Breast epithelium (tissue), 4 donors: ENCODE measurements around the gene SLC39A1. TPM values are rescaled to one million over a fixed set of nuclear protein-coding genes. Genes with fewer than 3 reads are reported as not detected.

Experiments
- DNase-seq, 2 donors: peaks; one replicate each; pipeline ENCODE4 v3.0.0-alpha.2; 2019; ENCODE audit warnings: low spot score in 2 of 2
- H3K27ac ChIP-seq, 2 donors: fragments of 200-600 bp; sonication (generic) in 1 of 2; one replicate each; pipeline ENCODE4 v1.5.1; 2016 to 2019; ENCODE audit warnings: mild to moderate bottlenecking in 1 of 2
- H3K27me3 ChIP-seq, 2 donors: fragments of 200-600 bp; sonication (generic) in 1 of 2; one replicate each; pipeline versions ENCODE4 v1.5.1 to v1.6.0; 2017 to 2019; ENCODE audit warnings: control low read depth in 1 of 2, mild to moderate bottlenecking in 1 of 2
- H3K36me3 ChIP-seq: fragments of 200-600 bp; one replicate; pipeline ENCODE4 v1.5.1; 2019
- H3K4me1 ChIP-seq, 2 donors: fragments of 200-600 bp; sonication (generic); one replicate each; pipeline ENCODE4 v1.5.1; 2016 to 2019; ENCODE audit warnings: control low read depth in 1 of 2
- H3K4me3 ChIP-seq, 3 donors: fragments of 200-600 bp; sonication (generic); 1 replicate in 2 of 3; 2 replicates in 1 of 3; pipeline ENCODE4 v1.5.1; 2016 to 2019; ENCODE audit warnings: mild to moderate bottlenecking in 3 of 3, moderate library complexity in 2 of 3
- H3K9me3 ChIP-seq, 2 donors: fragments of 200-600 bp; sonication (generic) in 1 of 2; one replicate each; pipeline ENCODE4 v1.5.1; 2016 to 2019; ENCODE audit warnings: control low read depth in 1 of 2
- CTCF ChIP-seq, 3 donors: fragments of 450-650 bp; IDR thresholded peaks; one replicate each; pipeline ENCODE4 v1.5.1; 2016 to 2017; ENCODE audit warnings: antibody characterized with exemption in 3 of 3, mild to moderate bottlenecking in 3 of 3, moderate library complexity in 3 of 3
- POLR2A ChIP-seq: fragments of 450-650 bp; IDR thresholded peaks from one replicate; pipeline ENCODE4 v1.6.1; 2016; ENCODE audit warnings: antibody characterized with exemption, mild to moderate bottlenecking, moderate library complexity
- POLR2AphosphoS5 ChIP-seq, 3 donors: sonication (generic); formaldehyde crosslinking; IDR thresholded peaks; one replicate each; pipeline ENCODE4 v1.6.1; 2017; ENCODE audit warnings: antibody characterized with exemption in 3 of 3
- intact Hi-C: fragments of 100-400 bp; cut with DNase I; formaldehyde crosslinking; loops from one replicate; pipeline ENCODE4 v1.15.1; 2023; ENCODE audit warnings: low total_unique reads
- total RNA-seq, 3 donors: library from RNA; depleted of rRNA; stranded (reverse); fragments of >200 nt; gene quantifications; one replicate each; pipeline ENCODE4 v1.1.0, GENCODE V29; 2016

Gene SLC39A1
- total RNA-seq, 3 donors from 2014 or later, result 102 to 119 (median 111) TPM

DNA sequence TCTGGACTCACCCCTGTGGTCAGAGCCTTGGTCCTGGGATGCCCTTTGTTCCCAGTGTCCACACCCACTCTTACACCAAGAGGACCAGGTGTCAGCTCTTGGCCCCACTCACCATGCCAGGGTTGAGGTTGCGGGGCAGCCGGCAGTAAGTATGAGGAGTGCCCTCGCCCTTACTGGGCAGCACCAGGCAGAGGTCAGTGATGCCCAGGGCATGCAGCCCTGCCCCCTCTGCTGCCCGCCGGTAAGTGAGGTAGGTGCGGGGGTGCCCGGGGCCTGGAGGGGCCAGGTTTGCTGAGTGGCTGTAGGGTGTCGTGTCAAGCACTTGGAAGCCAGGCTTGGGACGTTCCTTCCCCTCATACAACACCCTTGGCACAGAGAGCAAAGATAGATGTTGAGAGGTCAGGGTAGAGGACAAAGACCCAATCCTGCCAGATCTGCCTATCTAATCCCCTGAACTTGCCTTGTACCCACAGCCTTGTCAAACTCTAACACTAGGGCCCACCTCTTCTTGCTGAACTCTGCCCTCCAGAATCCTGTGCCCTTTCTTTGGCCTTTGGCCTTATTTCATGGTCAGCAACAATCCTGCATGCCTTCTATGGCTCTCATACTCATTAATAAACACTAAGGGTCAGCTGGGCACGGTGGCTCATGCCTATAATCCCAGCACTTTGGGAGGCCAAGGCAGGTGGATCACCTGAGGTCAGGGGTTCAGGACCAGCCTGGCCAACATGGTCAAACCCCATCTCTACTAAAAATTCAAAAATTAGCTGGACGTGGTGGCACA lies 20.4 kb downstream of the SLC39A1 start:
- intact Hi-C loops, result no loop called here
- no peak overlapping the region for H3K4me3 ChIP-seq
- H3K9me3 ChIP-seq, result no peaks in the 10 kb centered on the region
- H3K27ac ChIP-seq, result no peak overlapping the region
- no peak for DNase-seq
- no peaks in the 10 kb centered on the region for H3K36me3 ChIP-seq
- H3K27me3 ChIP-seq, result no peaks in the 10 kb centered on the region
- no peaks in the 10 kb centered on the region for H3K4me1 ChIP-seq
- TF ChIP-seq POLR2A, result no peak

GRCh38 chr1:153941826-153942725 lies 21.3 kb downstream of the SLC39A1 start:
- intact Hi-C loops, result no loop called here
- Histone ChIP-seq H3K27me3 (no peaks in the 10 kb centered on the region), H3K36me3 (peaks cover 5% of the 10 kb centered on the region), H3K9me3 (no peaks in the 10 kb centered on the region), H3K4me3 (no peak overlapping the region), H3K4me1 (no peaks in the 10 kb centered on the region), H3K27ac (no peak overlapping the region)
- no peak for DNase-seq
- TF ChIP-seq CTCF (IDR thresholded peaks at IDR 0.05) (no peak), POLR2AphosphoS5 (IDR thresholded peaks at IDR 0.05) (no peak), POLR2A (no peak)

DNA sequence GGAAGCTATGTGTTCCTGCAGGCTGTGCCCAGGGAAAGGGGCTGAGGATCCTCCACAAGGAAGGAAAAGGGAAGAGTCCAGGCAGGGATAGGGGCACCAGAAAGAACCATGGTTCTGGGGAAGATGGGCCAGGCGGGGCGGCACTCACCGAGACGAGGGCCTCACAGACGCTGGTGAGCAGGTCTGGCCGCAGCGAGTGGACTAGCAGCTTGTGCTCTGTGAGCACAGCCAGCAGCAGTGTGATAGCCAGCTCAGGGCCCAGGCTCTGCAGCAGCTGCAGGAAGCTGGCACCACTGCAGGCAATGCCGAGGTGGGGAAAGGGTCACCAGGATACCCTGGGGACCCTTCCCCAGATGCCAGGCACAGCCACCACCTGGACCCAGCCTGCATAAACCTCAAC lies 22.6 kb downstream of the SLC39A1 start:
- TF ChIP-seq CTCF (IDR thresholded peaks at IDR 0.05) (no peak), POLR2A (no peak), POLR2AphosphoS5 (IDR thresholded peaks at IDR 0.05) (no peak)
- no peak for DNase-seq
- Histone ChIP-seq H3K4me3 (no peak overlapping the region), H3K9me3 (no peaks in the 10 kb centered on the region), H3K4me1 (no peaks in the 10 kb centered on the region), H3K27ac (no peak overlapping the region), H3K36me3 (peaks cover 5% of the 10 kb centered on the region), H3K27me3 (no peaks in the 10 kb centered on the region)
- intact Hi-C loops, result no loop called here

GRCh38 chr1:153939476-153939875 lies 23.9 kb downstream of the SLC39A1 start:
- Histone ChIP-seq H3K4me1 (no peaks in the 10 kb centered on the region), H3K27me3 (no peaks in the 10 kb centered on the region), H3K9me3 (no peaks in the 10 kb centered on the region), H3K4me3 (no peak overlapping the region), H3K27ac (no peak overlapping the region), H3K36me3 (peaks cover 5% of the 10 kb centered on the region)
- intact Hi-C loops, result no loop called here
- no peak for TF ChIP-seq CTCF (IDR thresholded peaks at IDR 0.05)
- TF ChIP-seq POLR2A, result no peak
- TF ChIP-seq POLR2AphosphoS5 (IDR thresholded peaks at IDR 0.05), result no peak
- no peak for DNase-seq

GRCh38 chr1:153938996-153939395 lies 24.3 kb downstream of the SLC39A1 start:
- no peak for TF ChIP-seq POLR2A
- no peak for TF ChIP-seq CTCF (IDR thresholded peaks at IDR 0.05)
- TF ChIP-seq POLR2AphosphoS5 (IDR thresholded peaks at IDR 0.05), result no peak
- H3K9me3 ChIP-seq, result no peaks in the 10 kb centered on the region
- intact Hi-C loops, result no loop called here
- H3K27me3 ChIP-seq, result no peaks in the 10 kb centered on the region
- no peak overlapping the region for H3K4me3 ChIP-seq
- H3K36me3 ChIP-seq, result peaks cover 5% of the 10 kb centered on the region
- H3K27ac ChIP-seq, result no peak overlapping the region
- no peaks in the 10 kb centered on the region for H3K4me1 ChIP-seq
- DNase-seq, result no peak
